Measurements from ENCODE around the gene AUTS2.

AUTS2 gene

GRCh38 chr7:70540641-70541040 lies 942.4 kb downstream of the AUTS2 start:
- no peaks in the 10 kb centered on the region for H3K36me3 ChIP-seq (ENCODE audit: control insufficient read depth, insufficient read depth, low read length)
- peaks cover 12% of the 10 kb centered on the region for H3K4me1 ChIP-seq (ENCODE audit: control insufficient read depth, insufficient read depth, low read length)
- H3K9ac ChIP-seq (ENCODE audit: low read length): no peak overlapping the region
- H3K27ac ChIP-seq (ENCODE audit: low read depth, low read length): no peak overlapping the region
- no peak overlapping the region for H3K4me3 ChIP-seq (ENCODE audit: low read depth, low read length)
- no peaks in the 10 kb centered on the region for H3K9me3 ChIP-seq (ENCODE audit: control insufficient read depth, insufficient read depth, low read depth, low read length)
- no peaks in the 10 kb centered on the region for H3K27me3 ChIP-seq (ENCODE audit: control insufficient read depth, insufficient read depth, low read length)

- H3K27me3 ChIP-seq (ENCODE audit: control insufficient read depth, insufficient read depth, low read length): no peaks in the 10 kb centered on the region
- peaks cover 12% of the 10 kb centered on the region for H3K4me1 ChIP-seq (ENCODE audit: control insufficient read depth, insufficient read depth, low read length)
- no peak overlapping the region for H3K27ac ChIP-seq (ENCODE audit: low read depth, low read length)
Observed at GRCh38 chr7:70542750-70543376, 944.6 kb downstream of the AUTS2 start.

DNA sequence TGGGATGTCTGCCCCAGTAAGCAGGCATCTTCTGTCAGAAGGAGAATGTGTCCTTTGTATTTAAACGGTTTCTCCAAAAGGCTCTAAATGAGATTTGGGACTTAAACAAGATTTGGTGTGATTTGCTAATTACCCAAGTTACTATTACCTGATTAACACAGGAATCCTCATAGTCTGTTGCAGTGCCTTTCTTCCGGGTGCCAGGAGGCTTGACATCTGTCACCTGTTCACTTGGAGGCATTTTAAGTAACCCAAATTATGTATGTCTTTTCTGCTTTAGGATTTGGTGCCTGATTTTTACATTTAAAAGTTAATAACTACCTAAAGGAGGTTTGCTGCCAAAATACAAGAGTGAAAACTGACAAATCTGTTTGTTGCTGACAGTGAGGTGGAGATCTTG lies 945.7 kb downstream of the AUTS2 start:
- Histone ChIP-seq H3K9me3 (ENCODE audit: control insufficient read depth, insufficient read depth, low read depth, low read length) (peaks cover 6% of the 10 kb centered on the region; the same call in 1 of the 2 replicates), H3K27me3 (ENCODE audit: control insufficient read depth, insufficient read depth, low read length) (no peaks in the 10 kb centered on the region), H3K36me3 (ENCODE audit: control insufficient read depth, insufficient read depth, low read length) (no peaks in the 10 kb centered on the region), H3K9ac (ENCODE audit: low read length) (no peak overlapping the region), H3K4me3 (ENCODE audit: low read depth, low read length) (no peak overlapping the region), H3K4me1 (ENCODE audit: control insufficient read depth, insufficient read depth, low read length) (peaks cover 12% of the 10 kb centered on the region), H3K27ac (ENCODE audit: low read depth, low read length) (no peak overlapping the region)

More at GRCh38 chr7:70542750-70543376, 944.6 kb downstream of the AUTS2 start:
- Histone ChIP-seq H3K36me3 (ENCODE audit: control insufficient read depth, insufficient read depth, low read length) (no peaks in the 10 kb centered on the region), H3K9ac (ENCODE audit: low read length) (no peak overlapping the region), H3K4me3 (ENCODE audit: low read depth, low read length) (no peak overlapping the region), H3K9me3 (ENCODE audit: control insufficient read depth, insufficient read depth, low read depth, low read length) (peaks cover 6% of the 10 kb centered on the region; the same call in 1 of the 2 replicates)

DNA sequence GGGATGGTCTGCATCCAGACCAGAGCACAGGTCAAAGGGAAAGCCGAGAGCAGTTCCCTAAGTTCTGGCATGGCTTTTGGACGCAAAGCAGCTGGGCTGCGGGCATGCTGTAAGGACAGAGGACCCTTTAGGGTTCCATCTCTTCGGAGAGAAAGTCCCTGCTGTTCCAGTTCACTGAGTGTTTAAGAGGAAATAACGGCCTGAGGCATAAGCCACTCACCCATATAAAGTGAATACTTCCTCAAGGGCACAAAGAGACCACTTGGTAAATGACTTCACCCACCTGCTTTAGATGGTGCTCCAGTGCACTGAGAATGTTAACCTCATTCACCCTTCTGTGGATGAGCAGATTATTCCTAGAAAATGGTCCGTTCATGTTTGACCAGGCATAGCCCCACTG lies 946.9 kb downstream of the AUTS2 start:
- H3K36me3 ChIP-seq (ENCODE audit: control insufficient read depth, insufficient read depth, low read length): no peaks in the 10 kb centered on the region
- no peak overlapping the region for H3K27ac ChIP-seq (ENCODE audit: low read depth, low read length)
- peaks cover 6% of the 10 kb centered on the region; the same call in 1 of the 2 replicates for H3K9me3 ChIP-seq (ENCODE audit: control insufficient read depth, insufficient read depth, low read depth, low read length)
- H3K27me3 ChIP-seq (ENCODE audit: control insufficient read depth, insufficient read depth, low read length): no peaks in the 10 kb centered on the region
- no peak overlapping the region for H3K9ac ChIP-seq (ENCODE audit: low read length)
- H3K4me3 ChIP-seq (ENCODE audit: low read depth, low read length): no peak overlapping the region
- peaks cover 12% of the 10 kb centered on the region for H3K4me1 ChIP-seq (ENCODE audit: control insufficient read depth, insufficient read depth, low read length)

DNA sequence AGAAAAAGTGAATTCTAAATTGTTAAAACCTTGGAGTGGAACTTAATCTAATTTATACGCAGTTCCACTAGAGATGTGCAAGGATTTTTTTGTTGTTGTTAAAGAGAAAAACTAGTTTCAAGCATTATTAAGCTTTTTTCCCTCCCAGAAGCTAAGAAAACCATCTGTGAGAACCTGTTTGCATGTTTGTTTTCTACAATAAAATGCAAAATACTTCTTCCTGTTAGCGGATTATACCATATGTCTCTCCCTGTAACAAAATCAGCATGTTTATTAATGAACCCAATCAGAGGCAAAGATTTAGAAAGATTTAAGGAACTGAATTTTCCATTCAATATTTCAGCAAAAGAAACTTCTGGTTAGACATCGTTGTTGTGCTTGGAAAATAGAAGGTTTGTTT lies 953.9 kb downstream of the AUTS2 start:
- Histone ChIP-seq H3K27ac (ENCODE audit: low read depth, low read length) (no peak overlapping the region), H3K9me3 (ENCODE audit: control insufficient read depth, insufficient read depth, low read depth, low read length) (peaks cover 6% of the 10 kb centered on the region; the same call in 1 of the 2 replicates), H3K27me3 (ENCODE audit: control insufficient read depth, insufficient read depth, low read length) (no peaks in the 10 kb centered on the region), H3K36me3 (ENCODE audit: control insufficient read depth, insufficient read depth, low read length) (no peaks in the 10 kb centered on the region), H3K4me3 (ENCODE audit: low read depth, low read length) (no peak overlapping the region), H3K4me1 (ENCODE audit: control insufficient read depth, insufficient read depth, low read length) (no peaks in the 10 kb centered on the region), H3K9ac (ENCODE audit: low read length) (no peak overlapping the region)

GRCh38 chr7:70553364-70553763 lies 955.1 kb downstream of the AUTS2 start:
- H3K27me3 ChIP-seq (ENCODE audit: control insufficient read depth, insufficient read depth, low read length): no peaks in the 10 kb centered on the region
- peaks cover 5% of the 10 kb centered on the region; the same call in 1 of the 2 replicates for H3K9me3 ChIP-seq (ENCODE audit: control insufficient read depth, insufficient read depth, low read depth, low read length)
- no peak overlapping the region for H3K27ac ChIP-seq (ENCODE audit: low read depth, low read length)
- no peak overlapping the region for H3K4me3 ChIP-seq (ENCODE audit: low read depth, low read length)
- no peaks in the 10 kb centered on the region for H3K36me3 ChIP-seq (ENCODE audit: control insufficient read depth, insufficient read depth, low read length)
- no peaks in the 10 kb centered on the region for H3K4me1 ChIP-seq (ENCODE audit: control insufficient read depth, insufficient read depth, low read length)
- H3K9ac ChIP-seq (ENCODE audit: low read length): no peak overlapping the region

DNA sequence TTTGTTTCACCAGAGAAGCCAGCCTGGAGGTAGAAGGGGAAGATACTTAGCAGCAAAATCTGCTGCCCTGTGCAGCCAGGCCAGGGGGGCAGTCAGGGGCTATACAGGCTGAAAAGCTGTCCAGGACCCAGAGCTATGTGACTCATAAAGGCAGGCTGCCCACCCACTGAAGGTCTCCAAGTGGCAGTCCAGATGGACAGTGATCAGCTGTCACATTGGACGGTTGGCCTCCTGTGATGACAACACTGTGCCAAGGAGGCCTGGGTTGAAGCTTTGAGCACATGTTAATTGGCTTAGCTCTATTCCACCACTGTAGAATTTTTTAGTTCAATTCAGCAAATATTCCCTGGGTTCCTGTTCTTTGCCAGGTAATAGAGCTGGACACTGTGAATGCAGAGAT lies 956.4 kb downstream of the AUTS2 start:
- Histone ChIP-seq H3K4me3 (ENCODE audit: low read depth, low read length) (no peak overlapping the region), H3K27me3 (ENCODE audit: control insufficient read depth, insufficient read depth, low read length) (no peaks in the 10 kb centered on the region), H3K4me1 (ENCODE audit: control insufficient read depth, insufficient read depth, low read length) (no peaks in the 10 kb centered on the region), H3K36me3 (ENCODE audit: control insufficient read depth, insufficient read depth, low read length) (no peaks in the 10 kb centered on the region), H3K9me3 (ENCODE audit: control insufficient read depth, insufficient read depth, low read depth, low read length) (peaks cover 14% of the 10 kb centered on the region), H3K27ac (ENCODE audit: low read depth, low read length) (no peak overlapping the region), H3K9ac (ENCODE audit: low read length) (no peak overlapping the region)

DNA sequence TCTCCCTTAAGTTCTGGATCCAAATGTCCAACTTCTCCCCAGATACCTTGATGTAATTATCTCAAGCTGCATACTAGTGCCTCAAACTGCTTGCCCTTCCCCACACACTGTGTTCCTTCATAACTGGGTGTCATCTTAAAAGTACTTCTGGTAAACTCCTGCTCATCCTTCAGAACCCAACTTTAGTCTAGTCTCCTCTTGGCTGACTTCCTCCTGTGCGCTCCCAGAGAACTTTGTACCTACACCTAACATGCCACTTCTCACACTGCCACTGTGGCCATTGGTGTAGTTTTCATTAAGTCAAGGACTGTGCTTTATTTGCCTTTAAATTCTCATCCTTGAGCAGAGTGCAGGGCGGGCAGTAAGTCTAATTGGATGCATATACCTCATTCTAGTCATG lies 958.5 kb downstream of the AUTS2 start:
- H3K4me3 ChIP-seq (ENCODE audit: low read depth, low read length): no peak overlapping the region
- H3K36me3 ChIP-seq (ENCODE audit: control insufficient read depth, insufficient read depth, low read length): no peaks in the 10 kb centered on the region
- no peak overlapping the region for H3K9ac ChIP-seq (ENCODE audit: low read length)
- no peaks in the 10 kb centered on the region for H3K27me3 ChIP-seq (ENCODE audit: control insufficient read depth, insufficient read depth, low read length)
- H3K4me1 ChIP-seq (ENCODE audit: control insufficient read depth, insufficient read depth, low read length): no peaks in the 10 kb centered on the region
- H3K9me3 ChIP-seq (ENCODE audit: control insufficient read depth, insufficient read depth, low read depth, low read length): peaks cover 19% of the 10 kb centered on the region
- no peak overlapping the region for H3K27ac ChIP-seq (ENCODE audit: low read depth, low read length)

DNA sequence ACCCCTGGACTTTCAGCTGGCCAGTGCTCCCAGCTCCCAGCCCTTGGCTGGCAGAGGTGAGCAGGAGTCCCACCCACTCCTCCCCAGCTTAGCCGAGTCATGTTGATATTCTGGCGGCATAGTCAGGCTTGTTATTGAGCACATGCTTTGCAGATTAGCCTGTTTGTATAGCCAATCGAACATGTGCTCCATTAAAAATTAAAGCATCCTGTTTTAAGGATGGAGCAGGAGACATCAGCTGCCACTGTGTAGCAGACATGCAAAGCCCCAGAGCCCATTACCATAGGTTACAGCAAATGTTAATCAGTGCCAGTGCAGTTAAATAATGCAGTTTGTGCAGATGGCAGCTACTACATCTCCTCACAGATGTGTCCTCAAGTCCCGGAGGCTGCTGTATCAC lies 959.1 kb downstream of the AUTS2 start:
- no peaks in the 10 kb centered on the region for H3K27me3 ChIP-seq (ENCODE audit: control insufficient read depth, insufficient read depth, low read length)
- peaks cover 19% of the 10 kb centered on the region for H3K9me3 ChIP-seq (ENCODE audit: control insufficient read depth, insufficient read depth, low read depth, low read length)
- H3K9ac ChIP-seq (ENCODE audit: low read length): no peak overlapping the region
- H3K4me3 ChIP-seq (ENCODE audit: low read depth, low read length): no peak overlapping the region
- no peaks in the 10 kb centered on the region for H3K4me1 ChIP-seq (ENCODE audit: control insufficient read depth, insufficient read depth, low read length)
- H3K27ac ChIP-seq (ENCODE audit: low read depth, low read length): no peak overlapping the region
- H3K36me3 ChIP-seq (ENCODE audit: control insufficient read depth, insufficient read depth, low read length): no peaks in the 10 kb centered on the region

- H3K9me3 ChIP-seq (ENCODE audit: control insufficient read depth, insufficient read depth, low read depth, low read length): peaks cover 19% of the 10 kb centered on the region
Observed at GRCh38 chr7:70559815-70560214, 961.5 kb downstream of the AUTS2 start.

GRCh38 chr7:70563960-70564359 lies 965.7 kb downstream of the AUTS2 start:
- Histone ChIP-seq H3K9ac (ENCODE audit: low read length) (no peak overlapping the region), H3K4me3 (ENCODE audit: low read depth, low read length) (no peak overlapping the region), H3K9me3 (ENCODE audit: control insufficient read depth, insufficient read depth, low read depth, low read length) (peaks cover 10% of the 10 kb centered on the region), H3K27ac (ENCODE audit: low read depth, low read length) (no peak overlapping the region), H3K4me1 (ENCODE audit: control insufficient read depth, insufficient read depth, low read length) (no peaks in the 10 kb centered on the region), H3K27me3 (ENCODE audit: control insufficient read depth, insufficient read depth, low read length) (no peaks in the 10 kb centered on the region), H3K36me3 (ENCODE audit: control insufficient read depth, insufficient read depth, low read length) (no peaks in the 10 kb centered on the region)

More at GRCh38 chr7:70559815-70560214, 961.5 kb downstream of the AUTS2 start:
- H3K27me3 ChIP-seq (ENCODE audit: control insufficient read depth, insufficient read depth, low read length): no peaks in the 10 kb centered on the region
- H3K9ac ChIP-seq (ENCODE audit: low read length): no peak overlapping the region
- no peak overlapping the region for H3K4me3 ChIP-seq (ENCODE audit: low read depth, low read length)
- H3K4me1 ChIP-seq (ENCODE audit: control insufficient read depth, insufficient read depth, low read length): no peaks in the 10 kb centered on the region
- no peak overlapping the region for H3K27ac ChIP-seq (ENCODE audit: low read depth, low read length)
- no peaks in the 10 kb centered on the region for H3K36me3 ChIP-seq (ENCODE audit: control insufficient read depth, insufficient read depth, low read length)
